NCI-H1694 treated with DMSO at 0.1 percent for 48 hours (cell line): Measurements from ENCODE around the gene TUBGCP2.

ENCODE experiments used
- DNase-seq: peaks from one replicate; lab custom pipeline; 2025; lab: John Stamatoyannopoulos, UW

Gene TUBGCP2

DNA sequence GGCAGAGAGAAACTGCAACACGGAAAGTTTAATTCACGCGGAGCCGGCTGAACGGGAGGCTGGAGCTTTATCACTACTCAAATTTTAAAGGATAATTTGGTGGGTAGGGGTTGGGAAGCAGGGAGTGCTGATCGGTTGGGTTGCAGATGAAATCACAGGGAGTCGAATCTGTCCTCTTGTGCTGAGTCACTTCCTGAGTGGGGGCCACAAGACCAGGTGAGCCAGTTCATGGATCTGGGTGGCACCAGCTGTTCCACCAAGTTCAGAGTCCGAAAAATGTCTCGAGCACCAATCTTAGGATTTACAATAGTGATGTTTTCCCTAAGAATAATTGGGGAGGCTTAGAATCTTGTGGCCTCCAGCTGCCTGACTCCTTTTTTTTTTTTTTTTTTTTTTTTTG is 34.9 kb upstream of the TUBGCP2 start:
- no peak for DNase-seq

DNA sequence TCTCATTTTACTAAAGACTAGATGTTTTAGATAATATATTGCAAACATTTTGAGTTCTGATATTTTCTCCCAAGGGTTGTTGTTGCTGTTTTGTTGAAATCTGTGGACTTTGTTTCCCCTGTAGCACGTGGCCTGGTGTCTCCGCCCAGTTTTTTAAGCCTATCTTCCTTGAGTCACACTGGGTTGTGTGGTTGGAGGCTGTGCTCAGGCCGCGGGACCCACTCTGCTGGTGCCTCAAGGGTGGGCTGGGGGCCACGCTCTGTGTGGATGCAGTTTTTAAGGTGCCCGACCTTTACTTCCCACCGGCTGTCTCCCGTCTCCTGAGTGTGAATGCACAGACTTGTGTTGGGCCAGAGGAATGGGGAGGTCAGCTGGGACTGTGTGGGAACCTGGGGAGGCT is 34.3 kb upstream of the TUBGCP2 start:
- no peak for DNase-seq

DNA sequence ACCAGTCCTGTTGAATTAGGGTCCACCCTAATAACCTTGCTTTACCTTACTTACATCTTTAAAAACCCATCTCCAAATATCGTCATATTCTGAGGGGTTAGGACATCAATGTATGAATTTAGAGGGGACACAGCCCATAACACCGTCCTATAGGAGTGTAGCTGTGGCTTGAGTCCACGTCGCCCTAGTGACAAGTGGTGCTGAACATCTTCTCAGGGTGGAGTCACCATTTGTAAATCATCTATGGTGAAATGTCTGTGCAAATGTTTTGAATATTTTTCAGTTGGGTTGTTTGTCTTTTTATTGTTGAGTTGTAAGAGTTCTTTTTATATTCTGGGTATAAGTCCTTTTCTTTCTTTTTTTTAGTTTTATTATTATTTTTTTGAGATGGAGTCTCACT is 33.3 kb upstream of the TUBGCP2 start:
- no peak for DNase-seq

DNA sequence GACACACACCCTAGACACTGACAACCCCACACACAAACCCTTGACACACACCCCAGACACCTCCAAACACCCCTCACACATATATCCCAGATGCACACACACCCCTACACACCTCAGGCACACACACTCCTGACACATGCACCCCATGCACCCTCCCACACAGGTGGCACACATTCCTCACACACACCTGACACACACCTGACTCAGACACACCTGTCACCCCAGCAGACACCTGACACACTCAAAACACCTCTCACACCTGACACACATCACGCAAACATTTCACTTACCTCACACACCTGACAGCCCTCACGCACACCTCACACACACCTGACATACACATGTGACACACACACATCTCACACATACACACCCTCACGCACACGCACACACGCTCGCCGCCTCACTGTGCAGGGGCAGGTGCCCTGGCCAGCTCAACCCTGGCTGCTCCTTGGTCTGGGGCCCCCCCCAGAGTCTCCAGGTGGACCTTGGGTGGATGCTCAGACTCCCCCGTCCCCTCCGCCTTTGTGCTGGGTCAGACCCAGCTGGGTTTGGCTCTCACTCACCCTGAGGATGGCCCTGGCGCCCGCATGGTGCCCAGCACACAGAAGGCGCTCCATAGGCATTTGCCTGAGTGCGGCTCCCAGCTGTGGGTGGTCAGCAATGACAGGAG is 31.2 kb upstream of the TUBGCP2 start:
- DNase-seq = no peak

DNA sequence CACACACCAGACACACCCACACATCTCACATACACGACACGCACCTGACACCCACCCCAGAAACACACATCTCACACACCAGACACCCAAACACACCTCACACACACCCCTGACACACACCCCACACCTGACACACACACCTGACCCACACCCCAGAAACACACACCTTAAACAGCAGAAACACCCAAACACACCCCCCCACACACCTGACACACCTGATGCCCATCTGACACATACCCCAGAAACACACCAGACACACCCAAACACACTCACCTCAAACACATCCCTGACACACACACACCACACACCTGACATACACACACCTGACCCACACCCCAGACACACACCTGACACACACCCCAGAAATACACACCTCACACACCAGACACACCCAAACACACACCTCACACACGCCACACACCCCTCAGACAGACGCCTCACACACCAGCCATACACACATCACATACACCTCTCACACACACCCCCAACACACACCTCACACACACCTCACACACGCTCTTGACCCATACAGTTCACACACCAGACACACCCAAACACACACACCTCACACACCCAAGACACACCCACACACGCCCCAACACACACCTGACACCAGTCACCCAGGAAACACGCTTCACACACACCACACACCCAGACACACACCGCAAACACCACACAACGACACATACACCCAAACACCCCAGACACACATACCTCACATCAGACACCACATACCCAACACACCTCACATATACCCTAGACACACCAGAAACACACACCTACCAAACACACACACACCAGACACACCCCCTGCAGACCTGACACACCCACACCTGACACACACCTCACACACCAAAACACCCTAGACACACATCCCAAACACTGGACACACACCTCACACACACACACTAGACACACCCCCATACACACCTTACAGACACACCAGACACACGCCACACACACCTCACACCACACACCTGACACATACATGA is 29.7 kb upstream of the TUBGCP2 start:
- no peak for DNase-seq

DNA sequence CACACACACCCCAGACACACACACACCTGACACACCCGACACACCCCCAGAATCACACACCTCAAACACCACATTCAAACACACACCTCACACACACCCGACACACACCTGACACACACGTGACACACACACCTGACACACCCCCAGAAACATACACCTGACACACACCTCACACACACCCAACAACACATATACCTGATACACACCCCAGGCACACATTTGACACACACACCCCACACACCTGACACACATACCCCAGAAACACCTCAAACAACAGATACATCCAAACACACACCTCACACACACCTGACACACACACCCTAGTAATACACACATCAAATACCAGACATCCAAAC is 28.7 kb upstream of the TUBGCP2 start:
- DNase-seq = no peak

DNA sequence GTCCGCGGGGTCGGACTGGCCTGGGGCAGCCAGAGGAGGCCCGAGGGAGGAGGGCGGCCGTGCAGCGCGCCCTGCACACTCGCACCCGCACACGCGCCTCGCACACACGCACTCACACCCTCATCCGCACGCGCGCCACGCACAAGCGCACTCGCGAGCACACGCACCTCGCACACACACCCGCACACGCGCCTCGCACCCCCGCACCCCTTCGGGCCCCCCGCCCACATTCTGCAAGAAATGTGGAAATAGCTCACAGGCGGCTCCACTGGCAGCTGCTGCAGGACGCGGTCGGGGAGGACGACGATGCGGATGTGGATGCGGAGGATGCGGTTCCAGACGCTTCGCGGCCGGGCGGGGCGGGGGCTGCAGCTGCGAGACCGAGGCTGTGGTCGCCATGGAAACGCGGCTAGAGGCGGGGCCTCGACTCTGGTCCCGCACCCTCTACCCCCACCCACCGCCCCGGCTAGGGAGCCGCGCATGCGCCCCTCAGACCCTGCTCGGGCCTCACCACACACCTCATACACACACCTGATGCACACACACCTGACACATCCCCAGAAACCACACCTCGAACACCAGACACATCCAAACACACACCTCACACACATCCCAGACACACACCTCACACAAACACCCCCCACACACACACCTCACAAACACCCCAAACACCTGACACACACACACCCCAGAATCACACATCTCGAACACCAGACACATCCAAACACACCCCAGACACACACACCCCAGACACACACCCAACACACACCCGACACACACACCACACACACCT is 28.1 kb upstream of the TUBGCP2 start, which contains the start of gene CALY:
Gene CALY, minus strand, starts transcription at position 320 of the 793 bp plus-strand sequence. CDS start 7,907 bp downstream, outside the sequence.
- no peak for DNase-seq

DNA sequence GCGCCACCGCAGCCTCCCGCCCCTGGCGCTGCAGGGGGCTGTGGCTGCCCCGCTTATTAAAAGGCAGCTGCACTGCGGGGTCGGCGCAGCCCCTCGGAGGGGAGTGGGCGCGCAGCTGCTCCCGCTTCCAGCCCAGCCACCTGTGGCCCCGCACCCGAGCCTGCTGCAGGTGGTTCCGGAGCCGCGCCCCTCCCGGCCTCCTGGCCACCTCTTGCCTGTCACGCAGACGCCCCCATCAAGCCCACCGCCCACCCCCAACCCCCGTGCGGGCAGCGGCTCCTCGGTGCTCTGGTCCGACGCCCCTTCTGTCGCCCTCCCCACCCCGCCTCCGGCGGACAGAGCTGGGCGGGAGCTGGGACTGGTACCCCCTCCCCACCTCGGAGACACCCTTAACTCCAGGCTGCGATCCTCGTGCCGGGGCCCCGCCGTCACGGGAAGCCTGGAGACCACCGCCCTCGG is 27.5 kb upstream of the TUBGCP2 start:
- no peak for DNase-seq

DNA sequence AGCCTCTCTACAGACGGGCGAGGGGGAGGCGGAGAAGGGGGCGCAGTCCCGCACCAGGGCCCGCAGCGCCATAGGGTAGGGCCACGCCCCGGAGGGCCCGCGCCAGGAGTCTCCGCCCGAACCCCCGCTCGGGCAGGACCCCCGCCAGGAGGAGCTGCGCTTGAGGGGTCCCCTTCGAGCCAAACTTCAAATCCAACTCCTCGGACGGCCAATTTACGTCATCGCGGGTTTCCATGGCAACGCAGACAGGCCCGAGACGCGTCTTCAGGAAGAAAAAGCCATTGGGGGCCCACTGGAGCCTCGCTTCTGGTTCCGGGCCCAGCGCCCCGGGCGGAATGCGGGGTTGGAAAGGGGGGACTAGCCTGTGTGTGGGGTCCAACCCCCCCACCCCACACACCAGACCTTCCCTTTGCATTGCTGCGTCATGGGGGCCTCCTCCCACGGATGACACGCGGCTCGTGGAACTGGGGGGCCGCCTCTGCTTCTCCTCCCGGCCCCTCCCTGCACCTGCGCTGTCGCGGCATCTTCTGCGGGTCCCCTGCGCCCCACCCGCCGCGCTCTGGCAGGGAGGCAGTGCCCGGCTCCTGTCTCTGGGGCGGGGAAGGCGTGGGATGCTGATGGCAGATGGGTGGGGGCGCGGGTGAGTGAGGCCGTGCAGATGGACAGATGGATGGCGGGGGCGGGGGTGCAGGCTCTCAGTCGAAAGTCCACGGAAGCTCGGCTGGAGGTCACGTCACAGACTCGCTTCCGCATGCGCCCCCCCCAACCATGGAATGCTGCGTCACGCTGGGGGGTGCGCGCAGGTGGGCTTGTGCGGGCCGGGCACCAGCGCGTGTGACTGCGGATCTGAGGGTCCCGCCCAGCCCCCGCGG is 26.8 kb upstream of the TUBGCP2 start:
- DNase-seq = no peak

DNA sequence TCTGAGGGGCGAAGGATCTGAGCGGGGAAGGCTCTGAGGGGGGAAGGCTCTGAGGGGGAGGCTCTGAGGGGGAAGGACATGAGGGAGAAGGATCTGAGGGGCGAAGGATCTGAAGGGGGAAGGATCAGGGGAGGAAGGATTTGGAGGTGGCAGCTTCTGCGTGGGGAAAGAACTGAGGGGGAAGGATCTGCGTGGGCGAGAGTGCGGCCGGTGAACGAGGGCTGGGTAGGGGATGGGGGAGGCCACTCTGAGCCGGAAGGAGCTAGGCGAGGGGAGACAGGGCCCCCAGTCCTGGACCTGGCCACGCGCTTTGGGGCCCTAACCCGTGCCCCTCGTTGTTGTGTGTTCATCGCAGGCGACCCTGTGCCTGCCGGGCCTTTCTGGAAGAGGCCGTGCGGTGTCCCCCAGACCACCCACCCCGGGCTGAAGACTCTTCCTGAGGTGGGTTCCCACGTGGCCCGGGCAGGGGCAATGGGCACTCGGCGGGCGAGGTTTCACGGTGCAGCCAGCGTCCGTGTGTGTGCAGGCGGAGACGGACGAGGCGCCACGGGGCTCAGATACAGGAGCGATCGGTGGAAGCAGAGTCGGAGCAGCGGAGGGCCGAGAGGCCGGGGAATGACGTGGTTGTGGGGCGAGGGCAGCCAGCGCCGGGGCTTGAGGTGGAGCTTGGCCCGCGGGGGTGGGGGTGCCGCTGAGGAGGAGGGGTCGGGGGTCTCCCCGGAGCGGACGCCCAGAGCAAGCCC is 26.0 kb upstream of the TUBGCP2 start:
- DNase-seq = no peak

DNA sequence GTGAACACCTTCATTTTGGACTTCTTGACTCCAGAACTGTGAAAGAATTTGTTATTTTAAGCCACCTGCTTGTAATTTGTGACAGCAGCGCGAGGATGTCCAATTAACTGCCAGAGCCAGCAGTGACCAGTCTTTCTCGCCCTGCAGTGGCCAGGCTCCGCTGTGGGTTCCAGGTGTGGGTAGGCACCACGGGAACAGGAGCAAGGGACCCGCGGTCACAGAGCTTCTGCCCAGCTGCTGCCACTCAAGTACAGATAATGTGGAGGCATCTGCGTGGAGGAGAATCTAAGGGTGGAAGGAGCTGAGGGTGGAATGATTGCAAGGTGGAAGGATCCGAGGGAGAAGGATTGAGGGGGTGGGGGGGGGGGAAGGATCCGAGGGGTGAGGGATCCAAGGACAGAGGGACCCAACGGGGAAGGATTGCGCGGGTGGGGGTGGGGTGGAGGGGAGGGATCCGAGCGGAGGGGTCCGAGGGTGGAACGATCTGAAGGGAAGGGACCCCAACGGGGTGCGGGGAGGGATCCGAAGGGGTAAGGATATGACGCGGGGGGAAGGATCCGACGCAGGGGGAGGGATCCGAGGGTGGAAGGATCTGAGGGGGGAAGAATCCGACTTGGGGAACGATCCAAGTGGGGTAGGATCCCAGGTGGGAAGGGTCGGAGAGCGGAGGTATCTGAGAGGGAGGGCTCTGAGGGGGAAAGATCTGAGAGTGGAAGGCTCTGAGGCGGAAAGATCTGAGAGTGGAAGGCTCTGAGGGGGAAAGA is 24.4 kb upstream of the TUBGCP2 start:
- DNase-seq = no peak

DNA sequence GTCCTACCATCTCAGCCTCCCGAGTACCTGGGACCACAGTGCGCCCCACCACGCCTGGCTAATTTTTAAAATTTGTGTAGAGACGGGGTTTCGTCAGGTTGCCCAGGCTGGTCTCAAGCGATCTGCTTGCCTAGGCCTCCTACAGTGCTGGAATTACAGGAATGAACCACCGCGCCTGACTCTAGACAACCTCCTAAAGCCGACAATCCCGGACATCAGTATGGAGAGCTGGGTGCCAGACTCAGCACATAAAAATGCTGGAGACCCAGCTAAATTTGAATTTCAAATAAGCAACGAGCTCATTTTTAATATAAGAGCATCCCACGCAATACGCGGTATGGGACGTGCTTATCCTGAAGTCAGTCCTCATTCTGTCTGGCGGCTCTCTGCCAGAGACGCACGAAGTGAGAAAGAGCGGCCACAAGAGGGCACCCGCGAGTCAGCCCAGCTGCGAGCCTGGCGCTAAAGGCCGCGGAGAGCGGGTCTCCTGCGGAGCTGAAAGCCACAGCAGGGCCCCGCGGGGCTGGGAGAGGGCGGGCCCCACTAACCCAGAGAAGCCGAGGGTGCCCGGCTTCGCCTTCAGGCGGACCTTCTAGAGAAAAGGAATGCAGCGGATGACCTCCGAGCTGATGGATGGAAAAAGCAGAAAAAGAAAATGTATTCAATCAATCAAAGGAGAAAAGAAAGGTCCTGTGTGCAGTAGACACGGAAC is 21.0 kb upstream of the TUBGCP2 start:
- DNase-seq = peak; percentile 33

DNA sequence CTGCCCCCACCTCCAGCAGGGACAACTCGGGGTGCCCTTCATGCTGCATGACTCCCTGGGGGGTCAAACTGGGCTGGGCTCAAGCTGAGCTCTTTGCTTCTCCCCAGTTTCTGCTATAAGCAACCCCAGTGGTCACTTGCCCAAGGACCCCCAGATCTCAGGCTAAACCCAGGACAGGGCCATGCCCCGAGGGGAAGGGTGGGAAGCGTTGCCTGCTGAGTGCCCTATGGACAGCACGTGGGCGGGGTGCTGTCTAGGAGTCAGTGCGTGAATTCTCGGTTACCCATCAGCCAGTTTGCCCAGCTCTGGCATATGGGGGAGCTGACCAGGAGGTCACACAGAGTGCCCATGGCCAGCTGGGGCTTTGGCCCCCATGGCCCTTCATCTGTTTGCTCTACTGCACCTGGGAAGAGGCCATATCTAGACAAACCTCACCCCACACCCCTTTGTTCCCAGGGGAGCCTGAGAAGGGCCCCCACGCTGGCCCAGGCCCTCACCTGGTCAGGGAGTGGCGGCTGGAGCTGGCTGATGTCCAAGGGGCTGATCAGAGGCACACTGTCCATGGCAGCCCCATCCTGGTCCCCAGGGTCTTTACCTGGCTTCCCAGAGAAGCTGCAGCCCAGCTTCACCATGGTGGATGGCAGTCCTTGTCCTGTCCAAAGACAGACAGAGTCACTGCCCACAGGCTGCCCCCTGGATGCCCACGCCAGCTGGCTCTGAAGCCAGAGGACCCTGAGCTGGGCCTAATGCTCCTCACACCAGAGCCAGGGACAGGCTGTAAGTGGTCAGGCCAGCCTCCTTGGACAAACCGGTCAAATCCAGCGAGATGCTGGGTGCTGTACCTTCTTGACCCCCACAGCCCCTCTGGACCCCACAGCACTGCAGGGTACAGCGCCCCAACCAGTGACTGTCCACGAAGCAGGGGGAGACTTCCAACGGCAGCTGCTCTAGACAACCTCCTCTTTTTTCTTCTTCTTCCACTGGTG is 20.0 kb upstream of the TUBGCP2 start:
- no peak for DNase-seq

DNA sequence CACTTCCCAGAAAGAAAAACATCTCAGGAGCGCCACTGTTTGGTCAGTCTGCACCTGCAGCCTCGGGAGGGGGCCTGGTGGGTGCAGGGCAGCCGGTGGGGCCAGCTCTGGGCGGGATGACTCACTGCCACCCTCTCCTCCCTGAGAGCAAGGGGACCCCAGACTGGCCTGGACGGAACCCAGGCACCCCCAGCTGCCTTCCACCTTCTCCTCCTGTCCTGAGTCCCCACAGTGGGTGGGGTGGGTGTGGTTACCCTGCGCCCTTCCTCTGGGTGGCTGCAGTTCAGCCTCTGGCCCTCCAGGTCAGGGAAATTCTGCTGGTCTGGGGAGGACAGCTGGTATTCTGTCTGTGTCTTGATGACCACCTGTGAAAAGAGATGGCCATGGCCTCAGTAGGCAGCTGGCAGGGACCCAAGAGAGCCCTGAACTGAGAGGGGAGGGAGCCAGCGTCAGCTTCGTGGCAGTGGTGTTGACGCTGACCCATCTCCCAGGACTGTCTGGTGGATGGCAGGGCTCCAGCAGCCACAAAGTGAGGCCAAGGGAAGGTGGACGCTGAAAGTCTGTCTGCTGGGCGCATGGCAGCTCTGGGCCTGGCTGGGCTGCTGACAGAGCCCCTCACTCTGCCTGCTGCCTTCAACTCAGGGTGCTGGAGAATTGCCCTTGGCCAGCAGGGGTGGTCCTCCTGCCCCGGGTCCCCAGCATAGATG is 19.1 kb upstream of the TUBGCP2 start:
- DNase-seq = no peak

DNA sequence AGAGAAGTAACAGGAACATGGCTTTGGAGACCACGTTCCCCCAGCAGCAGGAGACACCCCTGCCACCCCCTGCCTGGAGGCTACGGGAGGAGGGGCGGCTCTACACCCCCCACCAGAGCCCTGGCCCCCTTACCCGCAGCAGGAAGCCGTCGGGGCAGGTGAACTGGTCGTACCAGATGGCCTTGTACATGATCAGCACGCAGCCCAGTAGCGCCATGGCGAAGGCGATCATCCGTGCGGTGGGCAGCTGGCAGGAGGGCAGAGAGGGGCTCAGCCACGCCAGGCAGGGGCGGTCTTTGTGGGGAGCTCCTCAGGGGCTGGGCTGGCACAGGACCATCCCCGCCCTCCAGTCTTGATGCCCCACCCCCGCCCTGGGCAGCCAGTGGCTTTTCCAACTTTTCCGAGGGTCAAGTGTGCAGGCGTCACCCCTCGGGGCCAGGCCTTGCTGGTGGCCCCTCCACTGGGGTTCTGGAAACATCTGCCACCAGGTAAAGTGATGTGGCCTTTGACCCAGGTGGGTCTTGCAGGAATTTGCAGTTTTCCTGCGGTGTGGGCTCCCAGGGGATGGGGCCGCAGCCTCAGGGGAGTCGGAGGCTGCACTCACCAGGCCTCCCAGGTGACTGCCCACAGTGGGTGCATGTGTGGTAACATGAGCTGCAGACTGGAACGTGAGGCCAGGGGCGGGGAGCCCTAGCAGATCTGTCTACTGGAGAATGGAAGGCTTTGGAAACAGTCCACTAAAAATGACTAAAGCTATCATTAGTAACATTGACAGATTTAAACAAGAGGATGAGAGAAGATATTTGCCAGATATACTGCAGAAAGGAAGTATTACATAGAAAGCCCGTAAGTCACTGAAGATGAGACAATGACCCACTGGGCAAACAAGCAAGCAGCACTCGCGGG is 18.3 kb upstream of the TUBGCP2 start:
- DNase-seq = no peak

DNA sequence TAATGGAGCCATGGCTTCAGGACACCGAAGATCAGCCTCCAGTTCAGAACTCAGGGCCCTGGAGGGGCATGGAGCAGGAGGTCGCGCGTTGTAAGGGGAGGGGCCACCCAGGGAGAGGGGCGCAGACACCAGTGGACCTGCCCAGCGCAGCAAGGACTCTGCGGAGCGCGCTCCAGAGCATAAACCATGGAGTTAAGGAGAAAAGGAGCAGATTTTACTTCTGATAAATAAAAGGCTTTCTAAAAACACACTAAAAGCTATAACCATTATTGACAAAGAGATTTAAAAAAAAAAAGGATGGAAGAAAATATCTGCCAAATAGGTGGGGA is 17.5 kb upstream of the TUBGCP2 start:
- DNase-seq = no peak
